Stimulated activated CD8-positive, alpha-beta memory T cell treated with anti-CD3 and anti-CD28 coated beads, Interleukin-12 subunit alpha, Interleukin-12 subunit beta, amount 100 ng/mL, for 4 hours (primary cell): ENCODE data around the gene C16orf54.
"Not testable (repeated sequence)": the region's sequence is repeated elsewhere in the genome, so short reads cannot be mapped to it uniquely, and the experiment has no call there.

Experiments used
- DNase-seq: peaks from one replicate; pipeline ENCODE4 v3.0.0-alpha.2; 2020; ENCODE audit warnings: low read depth

Gene C16orf54

GRCh38 chr16:29739927-29740629 lies 5.7 kb downstream of the C16orf54 start:
- DNase-seq, result not testable (repeated sequence)

- no peak for DNase-seq
These were observed 7.3 kb downstream of the C16orf54 start for GRCh38 chr16:29738514-29738913.

- DNase-seq, result no peak
These were observed 8.1 kb downstream of the C16orf54 start for GRCh38 chr16:29737713-29738112.

GRCh38 chr16:29736764-29737163 lies 9.0 kb downstream of the C16orf54 start:
- no peak for DNase-seq

GRCh38 chr16:29736112-29736511 lies 9.7 kb downstream of the C16orf54 start:
- no peak for DNase-seq

GRCh38 chr16:29734786-29735185 lies 11.0 kb downstream of the C16orf54 start:
- no peak for DNase-seq

- DNase-seq, result peak; percentile 32
These were observed 13.8 kb downstream of the C16orf54 start for GRCh38 chr16:29731768-29732601.

GRCh38 chr16:29730649-29731048 lies 15.1 kb downstream of the C16orf54 start:
- no peak for DNase-seq

GRCh38 chr16:29729116-29729521 lies 16.7 kb downstream of the C16orf54 start:
- DNase-seq, result no peak

- DNase-seq, result no peak
These were observed 18.3 kb downstream of the C16orf54 start for GRCh38 chr16:29727452-29727851.

- no peak for DNase-seq
These were observed 18.9 kb downstream of the C16orf54 start for GRCh38 chr16:29726845-29727377.

GRCh38 chr16:29721167-29721879 lies 24.5 kb downstream of the C16orf54 start:
- DNase-seq, result not testable (repeated sequence)

GRCh38 chr16:29720703-29721102 lies 25.1 kb downstream of the C16orf54 start:
- DNase-seq, result no peak

- DNase-seq, result no peak
These were observed 26.7 kb downstream of the C16orf54 start for GRCh38 chr16:29719063-29719462.

GRCh38 chr16:29717113-29717512 lies 28.7 kb downstream of the C16orf54 start:
- DNase-seq, result no peak

- no peak for DNase-seq
These were observed 30.8 kb downstream of the C16orf54 start for GRCh38 chr16:29714972-29715371.

GRCh38 chr16:29714396-29714795 lies 31.4 kb downstream of the C16orf54 start:
- no peak for DNase-seq

GRCh38 chr16:29712809-29713208 lies 33.0 kb downstream of the C16orf54 start:
- DNase-seq, result no peak

- no peak for DNase-seq
These were observed 35.3 kb downstream of the C16orf54 start for GRCh38 chr16:29710227-29711219.

GRCh38 chr16:29709657-29710056 lies 36.1 kb downstream of the C16orf54 start:
- DNase-seq, result not testable (repeated sequence)
